Parathyroid adenoma (tissue), 2 donors: ENCODE results near the gene SIRPB2.

Experiments
- H2AFZ ChIP-seq: fragments of 300-600 bp; sonication (generic); one replicate; pipeline ENCODE4 v1.7.0; 2017; ENCODE audit warnings: antibody characterized with exemption, mild to moderate bottlenecking
- H3K27ac ChIP-seq: fragments of 300-600 bp; sonication (generic); one replicate; pipeline ENCODE4 v1.7.0; 2017
- H3K27me3 ChIP-seq: fragments of 300-600 bp; sonication (generic); one replicate; pipeline ENCODE4 v1.7.0; 2017; ENCODE audit warnings: low read length; ENCODE audit not compliant: control insufficient read depth, insufficient read depth
- H3K36me3 ChIP-seq: fragments of 300-600 bp; sonication (generic); one replicate; pipeline ENCODE4 v1.7.0; 2017; ENCODE audit warnings: low read length; ENCODE audit not compliant: control insufficient read depth, insufficient read depth
- H3K4me1 ChIP-seq: fragments of 300-600 bp; sonication (generic); one replicate; pipeline ENCODE4 v1.7.0; 2017; ENCODE audit warnings: control low read depth
- H3K4me2 ChIP-seq: fragments of 300-600 bp; sonication (generic); one replicate; pipeline ENCODE4 v1.7.0; 2017; ENCODE audit warnings: low read length
- H3K4me3 ChIP-seq: fragments of 300-600 bp; sonication (generic); one replicate; pipeline ENCODE4 v1.7.0; 2017; ENCODE audit warnings: low read depth, low read length
- H3K79me2 ChIP-seq: fragments of 300-600 bp; sonication (generic); one replicate; pipeline ENCODE4 v1.7.0; 2017; ENCODE audit warnings: control low read depth
- H3K9ac ChIP-seq: fragments of 300-600 bp; sonication (generic); one replicate; pipeline ENCODE4 v1.7.0; 2017; ENCODE audit warnings: mild to moderate bottlenecking
- H3K9me3 ChIP-seq: fragments of 300-600 bp; sonication (generic); one replicate; pipeline ENCODE4 v1.7.0; 2017; ENCODE audit warnings: low read length; ENCODE audit not compliant: control insufficient read depth
- CTCF ChIP-seq: fragments of 300-600 bp; sonication (generic); IDR thresholded peaks from one replicate; pipeline ENCODE4 v1.7.0; 2017; ENCODE audit warnings: antibody characterized with exemption, mild to moderate bottlenecking
- donor health status: primary hyperparathyroidism.

SIRPB2 gene

GRCh38 chr20:1468117-1468624 is 23.0 kb downstream of the SIRPB2 start:
- no peak for TF ChIP-seq CTCF
- no peaks in the 10 kb centered on the region for H3K36me3 ChIP-seq
- peaks cover 17% of the 10 kb centered on the region for H3K4me1 ChIP-seq
- H3K4me2 ChIP-seq = no peak overlapping the region
- no peak overlapping the region for H3K4me3 ChIP-seq
- no peak overlapping the region for H3K27ac ChIP-seq
- no peaks in the 10 kb centered on the region for H3K9me3 ChIP-seq
- no peak overlapping the region for H2AFZ ChIP-seq
- H3K27me3 ChIP-seq = no peaks in the 10 kb centered on the region
- H3K79me2 ChIP-seq = peaks cover 30% of the 10 kb centered on the region
- H3K9ac ChIP-seq = no peak overlapping the region

- Histone ChIP-seq H3K4me1 (peaks cover 17% of the 10 kb centered on the region), H3K9me3 (no peaks in the 10 kb centered on the region), H3K36me3 (no peaks in the 10 kb centered on the region), H3K9ac (no peak overlapping the region), H3K27me3 (no peaks in the 10 kb centered on the region), H3K79me2 (peaks cover 34% of the 10 kb centered on the region), H3K27ac (peak overlapping the region; percentile 22), H2AFZ (peak overlapping the region; percentile 67), H3K4me3 (peak overlapping the region; percentile 17), H3K4me2 (peak overlapping the region; percentile 31)
- no peak for TF ChIP-seq CTCF
Measured at GRCh38 chr20:1467355-1468116, 23.7 kb downstream of the SIRPB2 start.

- no peaks in the 10 kb centered on the region for H3K9me3 ChIP-seq
- H3K79me2 ChIP-seq = peaks cover 40% of the 10 kb centered on the region
- H2AFZ ChIP-seq = peak overlapping the region; percentile 67
- no peak overlapping the region for H3K9ac ChIP-seq
- TF ChIP-seq CTCF = no peak
- H3K27ac ChIP-seq = peak overlapping the region; percentile 22
- peak overlapping the region; percentile 31 for H3K4me2 ChIP-seq
- peaks cover 17% of the 10 kb centered on the region for H3K4me1 ChIP-seq
- H3K4me3 ChIP-seq = peak overlapping the region; percentile 17
- H3K36me3 ChIP-seq = no peaks in the 10 kb centered on the region
- no peaks in the 10 kb centered on the region for H3K27me3 ChIP-seq
Measured at GRCh38 chr20:1467082-1467354, 24.2 kb downstream of the SIRPB2 start.

- peak within 1 kb of the TSS; percentile 70 for H3K4me2 ChIP-seq
- no peaks in the 10 kb centered on the region for H3K9me3 ChIP-seq
- peaks cover 42% of the 10 kb centered on the region for H3K79me2 ChIP-seq
- TF ChIP-seq CTCF = peak; percentile 98
- peak within 1 kb of the TSS; percentile 82 for H2AFZ ChIP-seq
- H3K27ac ChIP-seq = peak within 1 kb of the TSS; percentile 65
- H3K27me3 ChIP-seq = no peaks in the 10 kb centered on the region
- peak within 1 kb of the TSS; percentile 12 for H3K9ac ChIP-seq
- peaks cover 17% of the 10 kb centered on the region for H3K4me1 ChIP-seq
- H3K36me3 ChIP-seq = no peaks in the 10 kb centered on the region
- peak within 1 kb of the TSS; percentile 72 for H3K4me3 ChIP-seq
Measured at GRCh38 chr20:1466211-1467081, 24.8 kb downstream of the SIRPB2 start, which contains the start of gene NSFL1C. Gene NSFL1C, minus strand, starts transcription at chr20:1466849. Its CDS starts 25 bp downstream, at chr20:1466824.
